ENCODE results near the gene MCCC2.

Gene MCCC2

GRCh38 chr5:71677977-71678376 lies 90.8 kb downstream of the MCCC2 start:
- TF ChIP-seq CTCF (IDR thresholded peaks at IDR 0.05; ENCODE audit: low read depth, low read length, missing control alignments) = no peak
- DNase-seq (ENCODE audit: extremely low read depth, low read depth) = no peak

DNA sequence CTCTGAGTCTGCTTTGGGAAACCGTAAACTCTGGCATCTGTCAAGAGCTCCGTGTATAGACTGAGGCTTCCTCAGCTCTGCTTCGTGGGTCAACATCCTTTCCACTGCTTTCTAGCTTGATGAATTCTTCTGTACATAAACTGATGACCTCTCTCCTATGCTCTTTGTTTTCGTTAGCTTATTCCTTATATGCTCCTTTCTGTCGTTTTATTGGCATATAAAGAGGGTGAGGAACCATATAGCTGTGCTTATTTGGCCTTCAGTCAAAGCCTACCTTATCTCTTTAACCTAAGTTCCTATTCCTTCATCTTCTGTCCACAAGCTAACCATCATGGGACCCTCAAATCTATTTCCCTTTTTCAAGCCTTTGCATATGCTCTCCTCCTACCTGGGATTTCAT lies 92.6 kb downstream of the MCCC2 start:
- H3K4me3 ChIP-seq (replicated peaks; ENCODE audit: low read depth, low read length) = no peak overlapping the region
- DNase-seq (ENCODE audit: extremely low read depth, low read depth) = no peak
- no peak for TF ChIP-seq CTCF (IDR thresholded peaks at IDR 0.05; ENCODE audit: low read depth, low read length, missing control alignments)

More at GRCh38 chr5:71677977-71678376, 90.8 kb downstream of the MCCC2 start:
- no peak overlapping the region for H3K4me3 ChIP-seq (replicated peaks; ENCODE audit: low read depth, low read length)

DNA sequence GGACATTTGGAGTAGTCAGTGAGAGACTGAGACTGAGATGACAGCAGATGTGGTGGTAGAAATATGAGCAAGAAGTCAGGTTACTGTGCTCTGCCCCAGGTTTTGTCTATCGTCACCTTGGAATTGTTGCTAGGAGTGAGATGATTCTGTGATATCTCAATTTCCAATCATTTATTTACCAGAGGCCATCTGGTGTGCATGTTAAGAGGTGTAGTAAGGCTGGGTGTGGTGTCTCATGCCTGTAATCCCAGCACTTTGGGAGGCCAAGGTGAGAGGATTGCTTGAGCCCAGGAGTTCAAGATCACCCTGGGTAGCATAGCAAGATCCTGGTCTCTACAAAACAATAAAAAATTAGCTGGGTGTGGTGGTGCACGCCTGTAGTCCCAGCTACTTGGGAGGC lies 93.4 kb downstream of the MCCC2 start:
- no peak overlapping the region for H3K4me3 ChIP-seq (replicated peaks; ENCODE audit: low read depth, low read length)
- TF ChIP-seq CTCF (IDR thresholded peaks at IDR 0.05; ENCODE audit: low read depth, low read length, missing control alignments) = no peak
- no peak for DNase-seq (ENCODE audit: extremely low read depth, low read depth)

GRCh38 chr5:71681296-71681695 lies 94.2 kb downstream of the MCCC2 start:
- no peak for DNase-seq (ENCODE audit: extremely low read depth, low read depth)
- no peak for TF ChIP-seq CTCF (IDR thresholded peaks at IDR 0.05; ENCODE audit: low read depth, low read length, missing control alignments)
- no peak overlapping the region for H3K4me3 ChIP-seq (replicated peaks; ENCODE audit: low read depth, low read length)

GRCh38 chr5:71684309-71684708 lies 97.2 kb downstream of the MCCC2 start:
- DNase-seq (ENCODE audit: extremely low read depth, low read depth) = no peak
- no peak overlapping the region for H3K4me3 ChIP-seq (replicated peaks; ENCODE audit: low read depth, low read length)
- TF ChIP-seq CTCF (IDR thresholded peaks at IDR 0.05; ENCODE audit: low read depth, low read length, missing control alignments) = no peak

- no peak overlapping the region for H3K4me3 ChIP-seq (replicated peaks; ENCODE audit: low read depth, low read length)
- no peak for DNase-seq (ENCODE audit: extremely low read depth, low read depth)
- TF ChIP-seq CTCF (IDR thresholded peaks at IDR 0.05; ENCODE audit: low read depth, low read length, missing control alignments) = no peak
Observed at GRCh38 chr5:71693828-71694427, 106.8 kb downstream of the MCCC2 start.

DNA sequence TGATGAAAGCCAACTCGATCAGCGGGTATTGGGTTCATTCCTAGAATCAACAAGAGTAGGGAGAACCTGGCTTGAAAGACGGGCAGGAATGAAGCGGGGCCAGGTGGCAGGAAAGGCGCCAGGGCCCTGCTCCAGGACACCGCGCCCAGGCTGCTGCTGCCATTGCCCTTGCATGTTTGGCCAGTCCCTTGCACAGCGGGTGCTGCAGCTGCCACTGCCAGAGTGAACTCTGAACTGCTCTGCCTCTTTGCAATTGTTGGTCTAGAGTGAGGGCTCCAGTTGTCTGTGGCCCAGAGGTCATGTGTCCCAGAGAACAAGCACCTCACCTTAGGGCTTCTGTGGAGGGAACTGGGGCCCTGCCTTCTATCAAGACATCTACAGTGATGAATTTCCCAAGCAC lies 107.9 kb downstream of the MCCC2 start:
- no peak for DNase-seq (ENCODE audit: extremely low read depth, low read depth)
- H3K4me3 ChIP-seq (replicated peaks; ENCODE audit: low read depth, low read length) = no peak overlapping the region

More for the DNA sequence above, 107.9 kb downstream of the MCCC2 start:
- TF ChIP-seq CTCF (IDR thresholded peaks at IDR 0.05; ENCODE audit: low read depth, low read length, missing control alignments) = no peak

Data from HFF-Myc (cell line).